Measurements from ENCODE around the gene GMNN.
"Not testable (repeated sequence)": the region's sequence is repeated elsewhere in the genome, so short reads cannot be mapped to it uniquely, and the experiment has no call there.

GMNN gene

DNA sequence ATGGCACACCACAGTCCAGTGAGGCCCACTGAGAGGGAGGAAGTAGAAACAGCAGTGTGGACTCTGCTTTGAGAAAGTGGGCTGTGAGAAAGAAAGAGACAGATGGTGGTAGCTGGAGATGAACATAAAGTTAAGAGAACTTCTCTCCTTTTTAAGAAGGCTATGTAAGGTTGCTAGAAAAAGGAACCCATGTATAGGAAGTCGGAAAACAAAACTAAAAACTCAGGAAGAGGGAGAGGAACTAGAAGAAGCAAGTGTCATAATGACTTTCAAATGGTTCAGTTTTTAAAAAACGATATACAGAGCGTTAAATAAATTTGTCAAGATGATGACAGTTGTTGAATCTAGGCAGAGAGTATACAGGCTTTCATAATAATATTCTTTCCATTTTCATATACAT lies 25.4 kb upstream of the GMNN start:
- Histone ChIP-seq H3K36me3 (ENCODE audit: control insufficient read depth, low read length) (no peaks in the 10 kb centered on the region), H3K4me1 (ENCODE audit: control insufficient read depth, low read length) (peaks cover 23% of the 10 kb centered on the region), H3K4me2 (ENCODE audit: low read length) (peak overlapping the region; percentile 52), H3K9me2 (replicated peaks; ENCODE audit: control insufficient read depth, low read length) (no peaks in the 10 kb centered on the region), H3K27ac (ENCODE audit: low read depth, low read length) (no peak overlapping the region), H3K79me2 (ENCODE audit: control insufficient read depth, low read length) (no peaks in the 10 kb centered on the region), H3F3A (ENCODE audit: control insufficient read depth, insufficient read depth) (peaks cover 4% of the 10 kb centered on the region; the same call in 1 of the 2 replicates), H4K20me1 (ENCODE audit: control insufficient read depth, insufficient read depth, low read depth, low read length) (no peaks in the 10 kb centered on the region), H3K9me3 (ENCODE audit: control insufficient read depth, insufficient read depth, low read length) (no peaks in the 10 kb centered on the region), H3K27me3 (ENCODE audit: control insufficient read depth, low read length) (no peaks in the 10 kb centered on the region), H3K4me3 (ENCODE audit: low read length) (peak overlapping the region; percentile 3)
- TF ChIP-seq EZH2phosphoT487 (IDR thresholded peaks at IDR 0.05; ENCODE audit: borderline replicate concordance, low read length) (no peak), CTCF (IDR thresholded peaks at IDR 0.05; ENCODE audit: low read depth, low read length, poor library complexity, severe bottlenecking) (no peak)

DNA sequence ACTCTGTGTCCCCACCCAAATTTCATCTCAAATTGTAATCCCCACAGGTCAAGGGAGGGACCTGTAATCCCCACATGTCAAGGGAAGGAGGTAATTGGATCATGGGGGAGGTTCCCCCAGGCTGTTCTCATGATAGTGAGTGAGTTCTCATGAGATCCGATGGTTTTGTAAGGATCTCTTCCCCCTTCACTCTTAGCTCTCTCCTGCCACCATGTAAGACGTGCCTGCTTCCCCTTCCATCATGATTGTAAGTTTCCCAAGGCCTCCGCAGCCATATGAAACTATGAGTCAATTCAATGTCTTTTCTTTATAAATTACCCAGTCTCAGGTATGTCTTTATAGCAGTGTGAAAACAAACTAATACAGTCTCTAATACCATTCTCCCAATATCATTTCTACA lies 23.9 kb upstream of the GMNN start:
- H3K36me3 ChIP-seq (ENCODE audit: control insufficient read depth, low read length); H3K4me3 ChIP-seq (ENCODE audit: low read length); H3K27ac ChIP-seq (ENCODE audit: low read depth, low read length); H3F3A ChIP-seq (ENCODE audit: control insufficient read depth, insufficient read depth); H4K20me1 ChIP-seq (ENCODE audit: control insufficient read depth, insufficient read depth, low read depth, low read length); H3K9me3 ChIP-seq (ENCODE audit: control insufficient read depth, insufficient read depth, low read length); H3K27me3 ChIP-seq (ENCODE audit: control insufficient read depth, low read length); H3K4me2 ChIP-seq (ENCODE audit: low read length); H3K9me2 ChIP-seq (replicated peaks; ENCODE audit: control insufficient read depth, low read length); H3K79me2 ChIP-seq (ENCODE audit: control insufficient read depth, low read length): not testable (repeated sequence)
- H3K4me1 ChIP-seq (ENCODE audit: control insufficient read depth, low read length), result peaks cover 12% of the 10 kb centered on the region

DNA sequence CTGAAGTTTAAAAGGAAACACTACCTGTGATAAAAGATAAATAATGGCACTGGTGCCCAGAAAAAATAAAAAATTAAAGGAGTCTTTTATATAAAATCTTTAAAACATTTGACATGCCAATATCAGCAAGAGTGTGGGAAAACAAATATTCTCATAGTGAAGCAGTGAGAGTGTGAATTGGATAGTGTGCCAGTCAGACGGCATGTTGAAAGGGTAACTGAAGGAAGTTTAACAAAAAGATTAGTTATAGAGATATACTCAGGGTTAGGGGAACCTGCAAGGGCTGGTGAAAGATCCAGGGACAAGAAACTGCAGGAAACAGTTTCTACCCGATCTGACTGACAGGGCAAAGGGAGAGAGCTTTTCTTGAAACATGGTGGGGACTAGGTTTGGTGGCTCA lies 22.2 kb upstream of the GMNN start:
- no peaks in the 10 kb centered on the region for H3K79me2 ChIP-seq (ENCODE audit: control insufficient read depth, low read length)
- H3K36me3 ChIP-seq (ENCODE audit: control insufficient read depth, low read length), result no peaks in the 10 kb centered on the region
- H4K20me1 ChIP-seq (ENCODE audit: control insufficient read depth, insufficient read depth, low read depth, low read length), result no peaks in the 10 kb centered on the region
- no peaks in the 10 kb centered on the region for H3K27me3 ChIP-seq (ENCODE audit: control insufficient read depth, low read length)
- TF ChIP-seq EZH2phosphoT487 (IDR thresholded peaks at IDR 0.05; ENCODE audit: borderline replicate concordance, low read length), result no peak
- no peaks in the 10 kb centered on the region for H3F3A ChIP-seq (ENCODE audit: control insufficient read depth, insufficient read depth)
- H3K4me1 ChIP-seq (ENCODE audit: control insufficient read depth, low read length), result peaks cover 12% of the 10 kb centered on the region
- H3K4me3 ChIP-seq (ENCODE audit: low read length), result no peak overlapping the region
- no peak overlapping the region for H3K27ac ChIP-seq (ENCODE audit: low read depth, low read length)
- no peak overlapping the region for H3K4me2 ChIP-seq (ENCODE audit: low read length)
- 0 out of 2 replicates have a peak, but pooled peaks cover 3% of the 10 kb centered on the region for H3K9me3 ChIP-seq (ENCODE audit: control insufficient read depth, insufficient read depth, low read length)
- H3K9me2 ChIP-seq (replicated peaks; ENCODE audit: control insufficient read depth, low read length), result no peaks in the 10 kb centered on the region

GRCh38 chr6:24752917-24753492 lies 21.7 kb upstream of the GMNN start:
- no peak for TF ChIP-seq CTCF (IDR thresholded peaks at IDR 0.05; ENCODE audit: low read depth, low read length, poor library complexity, severe bottlenecking)
- TF ChIP-seq EZH2phosphoT487 (IDR thresholded peaks at IDR 0.05; ENCODE audit: borderline replicate concordance, low read length), result no peak
- Histone ChIP-seq H3K9me3 (ENCODE audit: control insufficient read depth, insufficient read depth, low read length) (0 out of 2 replicates have a peak, but pooled peaks cover 3% of the 10 kb centered on the region), H3F3A (ENCODE audit: control insufficient read depth, insufficient read depth) (no peaks in the 10 kb centered on the region), H3K27me3 (ENCODE audit: control insufficient read depth, low read length) (no peaks in the 10 kb centered on the region), H3K9me2 (replicated peaks; ENCODE audit: control insufficient read depth, low read length) (no peaks in the 10 kb centered on the region), H3K4me2 (ENCODE audit: low read length) (no peak overlapping the region), H3K4me3 (ENCODE audit: low read length) (no peak overlapping the region), H3K36me3 (ENCODE audit: control insufficient read depth, low read length) (no peaks in the 10 kb centered on the region), H3K79me2 (ENCODE audit: control insufficient read depth, low read length) (no peaks in the 10 kb centered on the region), H3K27ac (ENCODE audit: low read depth, low read length) (no peak overlapping the region), H3K4me1 (ENCODE audit: control insufficient read depth, low read length) (peaks cover 12% of the 10 kb centered on the region), H4K20me1 (ENCODE audit: control insufficient read depth, insufficient read depth, low read depth, low read length) (no peaks in the 10 kb centered on the region)

All from DOHH2 (cell line).